ENCODE measurements around the gene CENPB.
"Not testable (repeated sequence)": the region's sequence is repeated elsewhere in the genome, so short reads cannot be mapped to it uniquely, and the experiment has no call there.

The CENPB gene, protein sequence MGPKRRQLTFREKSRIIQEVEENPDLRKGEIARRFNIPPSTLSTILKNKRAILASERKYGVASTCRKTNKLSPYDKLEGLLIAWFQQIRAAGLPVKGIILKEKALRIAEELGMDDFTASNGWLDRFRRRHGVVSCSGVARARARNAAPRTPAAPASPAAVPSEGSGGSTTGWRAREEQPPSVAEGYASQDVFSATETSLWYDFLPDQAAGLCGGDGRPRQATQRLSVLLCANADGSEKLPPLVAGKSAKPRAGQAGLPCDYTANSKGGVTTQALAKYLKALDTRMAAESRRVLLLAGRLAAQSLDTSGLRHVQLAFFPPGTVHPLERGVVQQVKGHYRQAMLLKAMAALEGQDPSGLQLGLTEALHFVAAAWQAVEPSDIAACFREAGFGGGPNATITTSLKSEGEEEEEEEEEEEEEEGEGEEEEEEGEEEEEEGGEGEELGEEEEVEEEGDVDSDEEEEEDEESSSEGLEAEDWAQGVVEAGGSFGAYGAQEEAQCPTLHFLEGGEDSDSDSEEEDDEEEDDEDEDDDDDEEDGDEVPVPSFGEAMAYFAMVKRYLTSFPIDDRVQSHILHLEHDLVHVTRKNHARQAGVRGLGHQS

GRCh38 chr20:3786665-3787323, at the start of gene CENPB:
TSS of gene CENPB (minus strand) at chr20:3786740. CDS start at chr20:3786483, 257 bp downstream.
- DNase-seq, result peak; percentile 74

- DNase-seq, result no peak
Observed at GRCh38 chr20:3836132-3836531, 49.6 kb upstream of the CENPB start.

GRCh38 chr20:3829891-3830290, 43.4 kb upstream of the CENPB start:
- not testable (repeated sequence) for DNase-seq

GRCh38 chr20:3828798-3829197, 42.3 kb upstream of the CENPB start:
- DNase-seq, result no peak

DNA sequence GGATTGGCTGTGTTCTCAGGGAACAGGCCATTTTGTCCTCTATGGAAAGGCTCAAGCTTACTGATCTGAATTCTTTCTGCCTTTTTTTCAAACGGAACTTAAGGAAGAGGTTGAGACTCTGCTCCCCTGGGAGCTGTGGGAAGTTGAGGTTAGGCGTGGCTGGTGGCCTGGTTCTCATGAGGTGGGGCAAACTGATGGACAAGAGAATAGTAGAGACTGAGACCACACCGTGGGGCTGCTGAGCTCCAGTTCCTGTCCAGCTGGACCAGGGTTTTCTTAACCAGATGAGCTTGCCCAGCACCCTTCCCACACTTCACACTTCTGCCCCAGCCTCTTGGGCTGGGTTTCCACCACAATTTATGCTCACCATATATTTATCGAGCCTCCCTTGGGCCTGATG, 39.9 kb upstream of the CENPB start:
- DNase-seq, result no peak

GRCh38 chr20:3825526-3825925, 39.0 kb upstream of the CENPB start:
- no peak for DNase-seq

GRCh38 chr20:3823881-3824280, 37.3 kb upstream of the CENPB start:
- no peak for DNase-seq

DNA sequence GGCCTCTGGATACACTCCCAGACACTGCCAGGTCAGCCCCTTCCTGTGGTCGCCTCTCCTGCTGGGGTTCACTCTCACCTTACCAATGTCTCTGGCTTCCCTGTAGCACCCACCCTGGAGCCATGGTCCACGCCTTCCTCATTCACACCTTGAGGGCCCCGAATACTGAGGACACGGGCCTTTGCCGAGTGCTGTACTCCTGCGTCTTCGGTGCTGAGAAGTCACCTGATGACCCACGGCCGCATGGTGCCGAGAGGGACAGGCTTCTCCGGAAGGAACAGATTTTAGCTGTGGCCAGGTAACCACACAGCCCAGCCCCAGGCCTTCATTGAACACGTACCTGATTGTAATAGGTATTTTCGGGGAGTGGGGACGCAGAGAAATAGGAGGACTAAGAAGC, 35.5 kb upstream of the CENPB start:
- no peak for DNase-seq

DNA sequence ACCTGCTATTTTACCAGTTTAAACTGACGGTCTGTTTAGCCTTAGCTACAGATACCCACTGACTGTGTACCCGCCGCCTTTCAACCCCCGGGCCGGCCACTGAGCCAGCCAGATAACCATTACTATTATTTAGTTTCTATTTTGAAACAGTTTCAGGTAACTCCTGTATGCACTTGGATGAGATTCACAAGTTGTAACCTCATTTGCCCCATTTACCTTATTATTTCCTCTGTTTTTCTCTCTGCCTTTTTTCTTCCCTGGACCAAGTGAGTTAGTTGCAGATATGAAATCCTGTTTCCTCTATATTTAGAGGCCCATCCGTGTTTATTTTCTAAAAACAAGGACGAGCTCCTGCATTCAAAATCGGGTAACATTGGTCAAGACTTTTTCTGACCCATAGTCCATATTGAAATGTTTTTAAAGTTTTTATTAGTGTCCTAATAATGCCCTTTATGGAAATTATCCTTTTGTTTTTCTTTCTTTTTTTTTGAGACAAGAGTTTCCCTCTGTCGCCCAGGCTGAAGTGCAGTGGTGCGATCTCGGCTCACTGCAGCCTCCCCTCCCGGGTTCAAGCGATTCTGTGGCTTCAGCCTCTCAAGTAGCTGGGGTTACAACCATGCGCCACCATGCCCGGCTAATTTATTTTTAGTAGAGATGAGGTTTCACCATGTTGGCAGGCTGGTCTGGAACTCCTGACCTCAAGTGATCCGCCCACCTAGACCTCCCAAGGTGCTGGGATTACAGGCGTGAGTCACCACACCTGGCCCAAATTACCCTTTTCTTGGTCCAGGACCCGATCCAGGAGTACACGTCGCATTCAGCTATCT, 34.6 kb upstream of the CENPB start:
- DNase-seq, result no peak

- peak; percentile 94 for DNase-seq
Observed at GRCh38 chr20:3820048-3820900, 33.7 kb upstream of the CENPB start, which contains the start of gene AP5S1. TSS of gene AP5S1 (plus strand) at chr20:3820547. CDS start at chr20:3822118, 1,571 bp downstream.

GRCh38 chr20:3819411-3820047, 33.0 kb upstream of the CENPB start:
- no peak for DNase-seq

DNA sequence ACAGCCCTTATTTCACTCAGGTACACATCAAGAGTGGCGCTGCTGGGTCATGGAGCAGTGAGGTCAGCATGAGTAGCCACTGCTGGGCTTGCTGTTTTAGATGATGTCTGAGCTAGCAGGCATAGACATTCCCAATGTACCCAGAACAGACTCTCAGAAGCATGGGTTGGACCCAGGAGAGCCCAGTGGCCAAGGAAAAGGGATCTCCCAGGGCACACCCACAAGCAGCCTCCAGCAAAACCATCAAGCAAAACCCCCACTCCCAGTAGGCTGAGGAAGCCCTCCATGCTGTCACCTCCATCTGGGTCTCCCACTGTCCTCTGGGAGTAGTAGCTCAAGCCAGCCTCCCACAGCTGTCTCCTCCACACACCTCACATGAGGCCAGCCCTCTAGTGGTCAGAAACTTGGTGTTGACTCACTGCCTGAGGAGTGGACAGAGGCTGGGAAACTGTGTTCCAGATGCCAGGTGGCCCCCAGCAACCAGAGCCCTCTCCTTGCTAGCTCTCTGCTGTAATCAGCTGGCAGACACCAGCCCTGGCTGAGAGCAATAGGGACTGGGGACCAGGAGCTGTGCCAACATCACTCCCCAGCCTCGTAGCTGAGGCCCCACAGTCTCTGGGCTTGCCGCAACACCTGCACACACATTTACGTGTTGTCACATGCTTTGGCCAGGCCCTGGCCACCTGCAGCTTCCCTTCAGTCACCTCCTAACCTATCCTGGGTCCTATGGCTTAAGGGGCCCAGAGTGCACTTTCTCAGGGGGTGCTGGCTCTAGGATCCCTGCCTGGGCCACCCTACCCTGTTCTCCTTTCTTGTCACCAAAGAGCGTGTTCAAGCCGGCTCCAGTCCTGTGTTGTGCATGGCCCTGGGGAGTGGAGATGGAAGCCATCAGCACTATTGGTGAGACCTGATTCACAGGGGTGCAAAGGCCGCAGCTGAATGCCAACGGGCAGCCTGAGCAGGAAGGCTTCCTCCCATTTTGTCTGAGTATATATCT, 31.9 kb upstream of the CENPB start:
- DNase-seq, result no peak

- no peak for DNase-seq
Observed at GRCh38 chr20:3815703-3816315, 29.3 kb upstream of the CENPB start.

GRCh38 chr20:3814928-3815495, 28.5 kb upstream of the CENPB start:
- no peak for DNase-seq

- no peak for DNase-seq
Observed at GRCh38 chr20:3813848-3814581, 27.5 kb upstream of the CENPB start.

- DNase-seq, result no peak
Observed at GRCh38 chr20:3812975-3813847, 26.7 kb upstream of the CENPB start.

DNA sequence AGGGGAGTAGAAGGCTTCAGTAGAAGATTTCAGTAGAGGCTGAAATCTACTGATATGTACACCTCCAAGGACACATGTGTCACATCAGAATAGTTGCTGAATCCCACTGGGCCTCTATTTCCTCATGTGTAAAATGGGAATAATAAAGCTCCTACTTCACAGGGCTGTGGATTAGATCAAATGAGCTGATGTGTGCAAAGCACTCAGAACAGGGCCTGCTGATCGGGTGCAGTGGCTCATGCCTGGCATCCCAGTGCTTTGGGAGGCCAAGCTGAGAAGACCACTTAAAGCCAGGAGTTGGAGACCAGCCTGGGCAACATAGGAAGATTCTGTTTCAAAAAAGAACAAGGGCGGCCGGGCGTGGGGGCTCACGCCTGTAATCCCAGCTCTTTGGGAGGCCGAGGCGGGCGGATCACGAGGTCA, 25.7 kb upstream of the CENPB start:
- DNase-seq, result no peak
